ENCODE data around the gene LPIN1.
"Not testable (repeated sequence)": the region's sequence is repeated elsewhere in the genome, so short reads cannot be mapped to it uniquely, and the experiment has no call there.

- TF ChIP-seq CTCF (IDR thresholded peaks at IDR 0.05); FOSB (CRISPR knock-in tag; IDR thresholded peaks at IDR 0.05): not testable (repeated sequence)
- TF ChIP-seq, protein P1, sequence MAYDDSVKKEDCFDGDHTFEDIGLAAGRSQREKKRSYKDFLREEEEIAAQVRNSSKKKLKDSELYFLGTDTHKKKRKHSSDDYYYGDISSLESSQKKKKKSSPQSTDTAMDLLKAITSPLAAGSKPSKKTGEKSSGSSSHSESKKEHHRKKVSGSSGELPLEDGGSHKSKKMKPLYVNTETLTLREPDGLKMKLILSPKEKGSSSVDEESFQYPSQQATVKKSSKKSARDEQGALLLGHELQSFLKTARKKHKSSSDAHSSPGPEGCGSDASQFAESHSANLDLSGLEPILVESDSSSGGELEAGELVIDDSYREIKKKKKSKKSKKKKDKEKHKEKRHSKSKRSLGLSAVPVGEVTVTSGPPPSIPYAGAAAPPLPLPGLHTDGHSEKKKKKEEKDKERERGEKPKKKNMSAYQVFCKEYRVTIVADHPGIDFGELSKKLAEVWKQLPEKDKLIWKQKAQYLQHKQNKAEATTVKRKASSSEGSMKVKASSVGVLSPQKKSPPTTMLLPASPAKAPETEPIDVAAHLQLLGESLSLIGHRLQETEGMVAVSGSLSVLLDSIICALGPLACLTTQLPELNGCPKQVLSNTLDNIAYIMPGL (CRISPR knock-in tag; IDR thresholded peaks at IDR 0.05; ENCODE audit: borderline replicate concordance) = not testable (repeated sequence)
Observed at GRCh38 chr2:11847935-11848334, 101.5 kb downstream of the LPIN1 start.

Measured in A549 (cell line).